GM12878 (cell line): Measurements from ENCODE around the gene FAM228B. TPM values are rescaled to one million over a fixed set of nuclear protein-coding genes. Genes with fewer than 3 reads are reported as not detected.

ENCODE experiments used
- ATF2 ChIP-seq: IDR thresholded peaks from 2 replicates; pipeline ENCODE4 v1.6.1; 2012; ENCODE audit warnings: low read length, inconsistent platforms
- BCL11A ChIP-seq: IDR thresholded peaks from 2 replicates; pipeline ENCODE4 v1.6.1; 2011; ENCODE audit warnings: low read depth, low read length
- BMI1 ChIP-seq: fragments of 450-650 bp; IDR thresholded peaks from 2 replicates; pipeline ENCODE4 v1.6.1; 2016; ENCODE audit warnings: mild to moderate bottlenecking, moderate library complexity, borderline replicate concordance
- CREB1 ChIP-seq: IDR thresholded peaks from 2 replicates; pipeline ENCODE4 v1.6.1; 2012; ENCODE audit warnings: low read depth, mild to moderate bottlenecking, inconsistent platforms
- DPF2 ChIP-seq: fragments of 450-650 bp; IDR thresholded peaks from 2 replicates; pipeline ENCODE4 v1.6.1; 2017; ENCODE audit warnings: mild to moderate bottlenecking
- EED ChIP-seq: sonication (generic); IDR thresholded peaks from 2 replicates; pipeline ENCODE4 v1.6.1; 2016; ENCODE audit warnings: antibody characterized with exemption, low read depth
- FOXM1 ChIP-seq: IDR thresholded peaks from 2 replicates; pipeline ENCODE4 v1.6.1; 2012; ENCODE audit warnings: low read depth, mild to moderate bottlenecking, inconsistent platforms, low read length, moderate library complexity
- HDGF ChIP-seq: fragments of 450-650 bp; IDR thresholded peaks from 2 replicates; pipeline ENCODE4 v1.6.1; 2016; ENCODE audit warnings: antibody characterized with exemption
- IRF4 ChIP-seq: IDR thresholded peaks from 2 replicates; pipeline ENCODE4 v1.6.1; 2011; ENCODE audit warnings: low read depth, low read length
- KDM1A ChIP-seq: fragments of 200-600 bp; sonication (generic); IDR thresholded peaks from 2 replicates; pipeline ENCODE4 v1.6.1; 2016; ENCODE audit warnings: borderline replicate concordance
- KLF5 ChIP-seq: fragments of 450-650 bp; IDR thresholded peaks from 2 replicates; pipeline ENCODE4 v1.6.1; 2014; ENCODE audit warnings: mild to moderate bottlenecking; ENCODE audit not compliant: partially characterized antibody
- MTA3 ChIP-seq: IDR thresholded peaks from 2 replicates; pipeline ENCODE4 v1.6.1; 2012; ENCODE audit warnings: low read length, inconsistent platforms, borderline replicate concordance
- NKRF ChIP-seq: fragments of 450-650 bp; conservative IDR thresholded peaks from 2 replicates; pipeline ENCODE4 v1.6.1; 2017; ENCODE audit warnings: mild to moderate bottlenecking, moderate library complexity
- NR2F1 ChIP-seq: fragments of 450-650 bp; conservative IDR thresholded peaks from 2 replicates; pipeline ENCODE4 v1.6.1; 2017; ENCODE audit warnings: mild to moderate bottlenecking
- PAX8 ChIP-seq: fragments of 450-650 bp; IDR thresholded peaks from 2 replicates; pipeline ENCODE4 v1.6.1; 2017; ENCODE audit warnings: mild to moderate bottlenecking, moderate library complexity
- PML ChIP-seq: IDR thresholded peaks from 2 replicates; pipeline ENCODE4 v1.6.1; 2012; ENCODE audit warnings: low read length, inconsistent platforms
- POLR2AphosphoS2 ChIP-seq: IDR thresholded peaks from 2 replicates; pipeline ENCODE4 v1.6.1; 2011; ENCODE audit warnings: low read depth, mild to moderate bottlenecking, low read length, improper control_type of control experiment, moderate library complexity
- RELA ChIP-seq: fragments of 450-650 bp; IDR thresholded peaks from 2 replicates; pipeline ENCODE4 v1.8.0; 2014; ENCODE audit warnings: borderline replicate concordance; ENCODE audit not compliant: partially characterized antibody
- SIN3A ChIP-seq: IDR thresholded peaks from 2 replicates; pipeline ENCODE4 v1.6.1; 2012; ENCODE audit warnings: low read depth, low read length, improper control_type of control experiment
- YY1 ChIP-seq: IDR thresholded peaks from 2 replicates; pipeline ENCODE4 v1.6.1; 2011; ENCODE audit warnings: low read depth, mild to moderate bottlenecking, low read length
- ZNF592 ChIP-seq: fragments of 450-650 bp; IDR thresholded peaks from 2 replicates; pipeline ENCODE4 v1.6.1; 2017; ENCODE audit warnings: mild to moderate bottlenecking, moderate library complexity
- polyA plus RNA-seq, 11 experiments: library from polyadenylated mRNA; depleted of rRNA in 4 of 11; unstranded in 6 of 11; stranded (reverse) in 5 of 11; fragments of >200 nt; fragmentation: Nextera tagmentation in 4 of 11; fragmentation: Illumina TruSeq in 1 of 11; extraction: Ambion mirVana in 4 of 11; extraction: Trizol in 1 of 11; gene quantifications; 1 replicate in 1 of 11; 2 replicates in 10 of 11; pipeline versions ENCODE4 v1.2.1 to v1.2.3, GENCODE V29; 2011 to 2016; ENCODE audit warnings: inconsistent platforms in 2 of 11, missing spikeins in 2 of 11, low read depth in 1 of 11
- total RNA-seq, 4 experiments: library from RNA; depleted of rRNA in 3 of 4; stranded (reverse); fragments of >200 nt in 3 of 4; fragmentation: Illumina TruSeq in 1 of 4; extraction: Trizol in 1 of 4; gene quantifications; 2 replicates each; pipeline versions ENCODE4 v1.2.1 to v1.2.3, GENCODE V29; 2013 to 2021
- TF ChIP-seq, protein P1 (sequence below): IDR thresholded peaks from 2 replicates; pipeline ENCODE4 v1.6.1; 2012; ENCODE audit warnings: low read depth, low read length, improper control_type of control experiment

FAM228B gene
- total and polyA plus RNA-seq, 10 of the 15 experiments (the other 5 are each of a cell fraction or from before 2014, with no cell fraction given), result 3.9 to 11.0 (median 7.5) TPM

GRCh38 chr2:24075915-24076848, 47.1 kb upstream of the FAM228B start, which contains the start of gene SF3B6 (continued):
- TF ChIP-seq FOXM1, result peak; percentile 66; the same call in 1 of the 2 replicates
- no peak for TF ChIP-seq BMI1
- TF ChIP-seq PML, result peak; percentile 97
- no peak; the same call in 1 of the 2 replicates for TF ChIP-seq ZNF592
- TF ChIP-seq NR2F1, result peak; percentile 51
- peak; percentile 71; the same call in 1 of the 2 replicates for TF ChIP-seq IRF4
- peak; percentile 95 for TF ChIP-seq RELA
- peak; percentile 91 for TF ChIP-seq YY1
- TF ChIP-seq POLR2AphosphoS2, result peak; percentile 97
- no peak for TF ChIP-seq KDM1A
- TF ChIP-seq DPF2, result peak; percentile 54; the same call in 1 of the 2 replicates
- TF ChIP-seq ATF2, result peak; percentile 53; the same call in 1 of the 2 replicates
- TF ChIP-seq, protein P1, sequence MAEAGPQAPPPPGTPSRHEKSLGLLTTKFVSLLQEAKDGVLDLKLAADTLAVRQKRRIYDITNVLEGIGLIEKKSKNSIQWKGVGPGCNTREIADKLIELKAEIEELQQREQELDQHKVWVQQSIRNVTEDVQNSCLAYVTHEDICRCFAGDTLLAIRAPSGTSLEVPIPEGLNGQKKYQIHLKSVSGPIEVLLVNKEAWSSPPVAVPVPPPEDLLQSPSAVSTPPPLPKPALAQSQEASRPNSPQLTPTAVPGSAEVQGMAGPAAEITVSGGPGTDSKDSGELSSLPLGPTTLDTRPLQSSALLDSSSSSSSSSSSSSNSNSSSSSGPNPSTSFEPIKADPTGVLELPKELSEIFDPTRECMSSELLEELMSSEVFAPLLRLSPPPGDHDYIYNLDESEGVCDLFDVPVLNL, result peak; percentile 25
- TF ChIP-seq MTA3, result peak; percentile 52; the same call in 1 of the 2 replicates
- TF ChIP-seq PAX8, result no peak
- peak; percentile 93 for TF ChIP-seq SIN3A
- peak; percentile 80 for TF ChIP-seq NKRF
- peak; percentile 93 for TF ChIP-seq KLF5
- TF ChIP-seq CREB1, result peak; percentile 99
- peak; percentile 72; the same call in 1 of the 2 replicates for TF ChIP-seq HDGF
- 0 out of 2 replicates have a peak, but pooled peaks have one; percentile 33 for TF ChIP-seq EED
- no peak for TF ChIP-seq BCL11A
